Measurements from ENCODE around the gene LRRC27. TPM values are rescaled to one million over a fixed set of nuclear protein-coding genes. Genes with fewer than 3 reads are reported as not detected.
A peak's percentile ranks its signal among the peaks of the same experiment; 100 is the strongest.

The LRRC27 gene
- total RNA-seq, 1 donor: 13.4 TPM

DNA sequence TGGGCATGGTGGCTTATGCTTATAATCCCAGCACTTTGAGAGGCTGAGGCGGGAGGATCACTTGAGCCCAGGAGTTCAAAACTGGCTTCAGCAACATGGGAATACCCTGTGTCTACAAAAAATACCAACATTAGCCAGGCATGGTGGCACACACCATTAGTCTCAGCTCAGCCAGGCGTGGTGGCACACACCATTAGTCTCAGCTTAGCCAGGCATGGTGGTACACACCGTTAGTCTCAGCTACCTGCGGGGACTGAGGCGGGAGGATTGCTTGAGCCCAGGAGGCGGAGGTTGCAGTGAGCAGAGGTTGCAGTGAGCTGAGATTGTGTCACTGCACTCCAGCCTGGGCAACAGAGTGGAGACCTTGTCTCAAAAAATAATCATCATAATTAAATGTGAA, 9.0 kb downstream of the LRRC27 start:
- Histone ChIP-seq H2AFZ (ENCODE audit: low read length) (no peak overlapping the region), H3K9me3 (ENCODE audit: low read depth, low read length) (no peaks in the 10 kb centered on the region), H3K27ac (ENCODE audit: low read depth, low read length) (no peak overlapping the region), H3K4me1 (ENCODE audit: insufficient read depth, low read length) (no peaks in the 10 kb centered on the region), H4K20me1 (ENCODE audit: insufficient read depth, low read length) (no peaks in the 10 kb centered on the region), H3K4me2 (ENCODE audit: insufficient read depth, low read length) (no peak overlapping the region), H3K27me3 (ENCODE audit: insufficient read depth, low read length) (no peaks in the 10 kb centered on the region), H3K79me2 (ENCODE audit: insufficient read depth, low read length) (no peaks in the 10 kb centered on the region), H3K4me3 (ENCODE audit: insufficient read depth, low read length) (no peak overlapping the region), H3K36me3 (ENCODE audit: insufficient read depth, low read length) (peaks cover 7% of the 10 kb centered on the region)
- TF ChIP-seq, protein P1, sequence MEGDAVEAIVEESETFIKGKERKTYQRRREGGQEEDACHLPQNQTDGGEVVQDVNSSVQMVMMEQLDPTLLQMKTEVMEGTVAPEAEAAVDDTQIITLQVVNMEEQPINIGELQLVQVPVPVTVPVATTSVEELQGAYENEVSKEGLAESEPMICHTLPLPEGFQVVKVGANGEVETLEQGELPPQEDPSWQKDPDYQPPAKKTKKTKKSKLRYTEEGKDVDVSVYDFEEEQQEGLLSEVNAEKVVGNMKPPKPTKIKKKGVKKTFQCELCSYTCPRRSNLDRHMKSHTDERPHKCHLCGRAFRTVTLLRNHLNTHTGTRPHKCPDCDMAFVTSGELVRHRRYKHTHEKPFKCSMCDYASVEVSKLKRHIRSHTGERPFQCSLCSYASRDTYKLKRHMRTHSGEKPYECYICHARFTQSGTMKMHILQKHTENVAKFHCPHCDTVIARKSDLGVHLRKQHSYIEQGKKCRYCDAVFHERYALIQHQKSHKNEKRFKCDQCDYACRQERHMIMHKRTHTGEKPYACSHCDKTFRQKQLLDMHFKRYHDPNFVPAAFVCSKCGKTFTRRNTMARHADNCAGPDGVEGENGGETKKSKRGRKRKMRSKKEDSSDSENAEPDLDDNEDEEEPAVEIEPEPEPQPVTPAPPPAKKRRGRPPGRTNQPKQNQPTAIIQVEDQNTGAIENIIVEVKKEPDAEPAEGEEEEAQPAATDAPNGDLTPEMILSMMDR (IDR thresholded peaks at IDR 0.05; ENCODE audit: extremely low read depth, low read depth, low read length): no peak
- peak; percentile 18 for DNase-seq (ENCODE audit: insufficient read length, low spot score, missing footprints)

DNA sequence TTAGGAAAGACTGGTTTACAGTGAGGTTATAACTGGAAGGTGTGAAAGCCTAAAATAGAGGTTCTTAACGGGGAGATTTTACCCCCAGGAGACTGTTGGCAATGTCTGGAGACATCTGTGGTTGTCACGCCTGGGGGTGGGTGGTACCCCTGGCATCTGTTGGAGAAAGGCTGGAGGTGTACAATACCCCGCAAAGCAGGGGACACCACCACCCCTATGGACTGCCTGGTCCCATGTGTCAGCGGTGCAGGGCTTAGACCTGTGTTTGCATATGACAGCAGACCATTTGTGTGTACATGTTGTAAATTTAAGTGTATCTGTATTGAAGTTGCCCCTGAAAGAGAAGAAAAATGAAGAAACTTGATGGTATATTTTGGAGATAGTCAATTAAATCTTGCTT, 9.8 kb downstream of the LRRC27 start:
- no peak overlapping the region for H2AFZ ChIP-seq (ENCODE audit: low read length)
- H3K27ac ChIP-seq (ENCODE audit: low read depth, low read length): no peak overlapping the region
- H3K36me3 ChIP-seq (ENCODE audit: insufficient read depth, low read length): peaks cover 7% of the 10 kb centered on the region
- H4K20me1 ChIP-seq (ENCODE audit: insufficient read depth, low read length): no peaks in the 10 kb centered on the region
- no peaks in the 10 kb centered on the region for H3K27me3 ChIP-seq (ENCODE audit: insufficient read depth, low read length)
- DNase-seq (ENCODE audit: insufficient read length, low spot score, missing footprints): no peak
- no peaks in the 10 kb centered on the region for H3K9me3 ChIP-seq (ENCODE audit: low read depth, low read length)
- no peak overlapping the region for H3K4me2 ChIP-seq (ENCODE audit: insufficient read depth, low read length)
- no peaks in the 10 kb centered on the region for H3K4me1 ChIP-seq (ENCODE audit: insufficient read depth, low read length)
- H3K79me2 ChIP-seq (ENCODE audit: insufficient read depth, low read length): no peaks in the 10 kb centered on the region
- H3K4me3 ChIP-seq (ENCODE audit: insufficient read depth, low read length): no peak overlapping the region
- TF ChIP-seq, protein P1 (IDR thresholded peaks at IDR 0.05; ENCODE audit: extremely low read depth, low read depth, low read length): no peak

DNA sequence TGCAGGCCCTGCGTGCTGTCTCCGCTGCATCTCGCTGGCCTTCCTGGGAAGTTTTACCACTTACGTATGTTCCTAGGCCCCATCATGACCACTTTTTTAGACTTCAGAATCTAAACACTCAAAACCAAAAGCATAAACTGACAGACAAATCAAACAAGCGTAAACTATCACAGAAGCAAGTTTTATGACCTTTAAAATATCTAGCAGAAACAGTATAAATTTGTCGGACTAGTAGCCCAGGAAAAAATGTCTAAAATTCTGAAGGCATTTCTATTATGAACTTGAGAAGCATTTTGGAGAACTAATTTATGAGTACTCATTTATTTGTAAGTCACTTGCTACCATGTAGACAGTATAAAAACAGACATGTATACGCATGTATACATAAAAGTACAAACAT, 10.6 kb downstream of the LRRC27 start:
- Histone ChIP-seq H2AFZ (ENCODE audit: low read length) (no peak overlapping the region), H3K79me2 (ENCODE audit: insufficient read depth, low read length) (no peaks in the 10 kb centered on the region), H3K4me1 (ENCODE audit: insufficient read depth, low read length) (no peaks in the 10 kb centered on the region), H3K4me3 (ENCODE audit: insufficient read depth, low read length) (no peak overlapping the region), H3K27me3 (ENCODE audit: insufficient read depth, low read length) (no peaks in the 10 kb centered on the region), H4K20me1 (ENCODE audit: insufficient read depth, low read length) (no peaks in the 10 kb centered on the region), H3K36me3 (ENCODE audit: insufficient read depth, low read length) (peaks cover 7% of the 10 kb centered on the region), H3K9me3 (ENCODE audit: low read depth, low read length) (no peaks in the 10 kb centered on the region), H3K4me2 (ENCODE audit: insufficient read depth, low read length) (no peak overlapping the region), H3K27ac (ENCODE audit: low read depth, low read length) (no peak overlapping the region)
- TF ChIP-seq, protein P1 (IDR thresholded peaks at IDR 0.05; ENCODE audit: extremely low read depth, low read depth, low read length): no peak
- DNase-seq (ENCODE audit: insufficient read length, low spot score, missing footprints): peak; percentile 27

DNA sequence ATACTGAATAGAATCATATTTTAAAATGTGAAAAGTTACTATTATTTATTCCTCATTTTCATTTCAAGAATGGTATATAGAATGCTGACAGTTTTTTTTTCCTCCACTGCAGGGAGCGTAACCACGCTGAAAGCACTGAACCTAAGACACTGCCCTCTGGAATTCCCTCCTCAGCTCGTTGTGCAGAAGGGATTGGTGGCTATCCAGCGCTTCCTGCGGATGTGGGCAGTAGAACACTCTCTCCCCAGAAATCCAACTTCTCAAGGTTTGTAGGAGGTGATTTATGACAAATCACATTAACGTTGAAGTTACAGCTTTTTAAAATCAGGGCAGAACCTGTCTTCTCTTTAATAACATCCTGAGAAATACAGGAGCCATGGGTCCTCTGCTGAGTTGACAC, 12.4 kb downstream of the LRRC27 start:
- Histone ChIP-seq H3K27ac (ENCODE audit: low read depth, low read length) (no peak overlapping the region), H3K4me3 (ENCODE audit: insufficient read depth, low read length) (no peak overlapping the region), H3K27me3 (ENCODE audit: insufficient read depth, low read length) (no peaks in the 10 kb centered on the region), H3K79me2 (ENCODE audit: insufficient read depth, low read length) (no peaks in the 10 kb centered on the region), H3K4me2 (ENCODE audit: insufficient read depth, low read length) (no peak overlapping the region), H3K9me3 (ENCODE audit: low read depth, low read length) (no peaks in the 10 kb centered on the region), H3K4me1 (ENCODE audit: insufficient read depth, low read length) (no peaks in the 10 kb centered on the region), H2AFZ (ENCODE audit: low read length) (no peak overlapping the region), H3K36me3 (ENCODE audit: insufficient read depth, low read length) (peaks cover 7% of the 10 kb centered on the region), H4K20me1 (ENCODE audit: insufficient read depth, low read length) (no peaks in the 10 kb centered on the region)
- DNase-seq (ENCODE audit: insufficient read length, low spot score, missing footprints): peak; percentile 27
- TF ChIP-seq, protein P1 (IDR thresholded peaks at IDR 0.05; ENCODE audit: extremely low read depth, low read depth, low read length): no peak

All from osteoblast (primary cell).